Activated CD4-positive, alpha-beta T cell treated with anti-CD3 and anti-CD28 coated beads, Interleukin-2, amount 50 U/mL, for 4 hours (primary cell): Measurements from ENCODE around the gene SCYL3.
"Not testable (repeated sequence)": the region's sequence is repeated elsewhere in the genome, so short reads cannot be mapped to it uniquely, and the experiment has no call there.

Source experiments
- DNase-seq, 2 experiments: peaks; one replicate each; pipeline ENCODE4 v3.0.0-alpha.2; 2020

SCYL3 gene

GRCh38 chr1:169868978-169869377 lies 24.7 kb downstream of the SCYL3 start:
- DNase-seq = no peak

GRCh38 chr1:169867012-169867675 lies 26.6 kb downstream of the SCYL3 start:
- no peak for DNase-seq

- no peak for DNase-seq
Measured at GRCh38 chr1:169866577-169866976, 27.1 kb downstream of the SCYL3 start.

- DNase-seq = not testable (repeated sequence)
Measured at GRCh38 chr1:169864531-169864930, 29.2 kb downstream of the SCYL3 start.

GRCh38 chr1:169860750-169861149 lies 32.9 kb downstream of the SCYL3 start:
- no peak for DNase-seq

GRCh38 chr1:169860187-169860586 lies 33.5 kb downstream of the SCYL3 start:
- DNase-seq = no peak

GRCh38 chr1:169859001-169859400 lies 34.7 kb downstream of the SCYL3 start:
- DNase-seq = no peak

- no peak for DNase-seq
Measured at GRCh38 chr1:169858467-169858866, 35.2 kb downstream of the SCYL3 start.

GRCh38 chr1:169853341-169853740 lies 40.4 kb downstream of the SCYL3 start:
- DNase-seq = no peak

GRCh38 chr1:169849346-169850022 lies 44.2 kb downstream of the SCYL3 start:
- DNase-seq = no peak

- no peak for DNase-seq
Measured at GRCh38 chr1:169848456-169848855, 45.2 kb downstream of the SCYL3 start.

GRCh38 chr1:169844941-169845608 lies 48.6 kb downstream of the SCYL3 start:
- DNase-seq = no peak

GRCh38 chr1:169838942-169839341 lies 54.8 kb downstream of the SCYL3 start:
- no peak for DNase-seq

- DNase-seq = no peak
Measured at GRCh38 chr1:169836198-169836597, 57.5 kb downstream of the SCYL3 start.

- DNase-seq = no peak
Measured at GRCh38 chr1:169835647-169836046, 58.0 kb downstream of the SCYL3 start.

GRCh38 chr1:169834869-169835268 lies 58.8 kb downstream of the SCYL3 start:
- no peak for DNase-seq

GRCh38 chr1:169833179-169833901 lies 60.4 kb downstream of the SCYL3 start:
- DNase-seq = no peak

GRCh38 chr1:169829671-169830070 lies 64.0 kb downstream of the SCYL3 start:
- DNase-seq = no peak

- no peak for DNase-seq
Measured at GRCh38 chr1:169824153-169824552, 69.5 kb downstream of the SCYL3 start.

GRCh38 chr1:169821500-169821899 lies 72.2 kb downstream of the SCYL3 start:
- no peak for DNase-seq

GRCh38 chr1:169816617-169817016 lies 77.1 kb downstream of the SCYL3 start:
- no peak for DNase-seq

GRCh38 chr1:169814265-169814664 lies 79.4 kb downstream of the SCYL3 start:
- no peak for DNase-seq

GRCh38 chr1:169812131-169812530 lies 81.6 kb downstream of the SCYL3 start:
- no peak for DNase-seq
